HepG2 (cell line): ENCODE results near the gene CD101. TPM values are rescaled to one million over a fixed set of nuclear protein-coding genes. Genes with fewer than 3 reads are reported as not detected.

ENCODE experiments used
- ASH2L ChIP-seq: fragments of 300-600, 200-600 bp; sonication (generic); IDR thresholded peaks from 2 replicates; pipeline ENCODE4 v1.7.0; 2017; ENCODE audit warnings: low read depth, mild to moderate bottlenecking, moderate library complexity, mixed read lengths, low read length; ENCODE audit not compliant: insufficient read length
- CBFB ChIP-seq: sonication (generic); formaldehyde crosslinking; IDR thresholded peaks from 2 replicates; pipeline ENCODE4 v1.4.0; 2020; ENCODE audit warnings: missing genetic modification reagents
- NCOA5 ChIP-seq: sonication (generic); formaldehyde crosslinking; IDR thresholded peaks from 2 replicates; pipeline ENCODE4 v1.4.0; 2020; ENCODE audit warnings: missing genetic modification reagents
- NFIB ChIP-seq: sonication (generic); formaldehyde crosslinking; IDR thresholded peaks from 2 replicates; pipeline ENCODE4 v1.9.0; 2021; ENCODE audit warnings: missing genetic modification reagents, mild to moderate bottlenecking, borderline replicate concordance
- NFKB2 ChIP-seq: sonication (generic); formaldehyde crosslinking; IDR thresholded peaks from 2 replicates; pipeline ENCODE4 v1.4.0; 2020; ENCODE audit warnings: missing genetic modification reagents, borderline replicate concordance
- NRL ChIP-seq: sonication (generic); formaldehyde crosslinking; IDR thresholded peaks from 2 replicates; pipeline ENCODE4 v1.5.0; 2020; ENCODE audit warnings: missing genetic modification reagents, mild to moderate bottlenecking, moderate library complexity, borderline replicate concordance
- PRPF4 ChIP-seq: fragments of 200-400 bp; formaldehyde crosslinking; IDR thresholded peaks from 2 replicates; pipeline ENCODE4 v1.6.1; 2016; ENCODE audit warnings: low read length, low read depth; ENCODE audit not compliant: poor library complexity, severe bottlenecking
- RFX3 ChIP-seq: IDR thresholded peaks from 2 replicates; pipeline ENCODE4 v1.6.1; 2016; ENCODE audit warnings: missing biosample characterization, missing genetic modification reagents
- SOX13 ChIP-seq, 3 experiments: fragments of 450-650 bp in 1 of 3; sonication (generic) in 1 of 3; formaldehyde crosslinking in 1 of 3; IDR thresholded peaks in 2 of 3; conservative IDR thresholded peaks in 1 of 3; 2 replicates each; pipeline versions ENCODE4 v1.5.0 to v1.6.1; 2016 to 2020; ENCODE audit warnings: antibody characterized with exemption in 1 of 3, mild to moderate bottlenecking in 1 of 3, missing compliant biosample characterization in 1 of 3, missing genetic modification reagents in 1 of 3, moderate library complexity in 1 of 3
- SP140L ChIP-seq: sonication (generic); formaldehyde crosslinking; IDR thresholded peaks from 2 replicates; pipeline ENCODE4 v1.4.0; 2020; ENCODE audit warnings: missing genetic modification reagents, borderline replicate concordance
- TBX3 ChIP-seq: fragments of 450-650 bp; IDR thresholded peaks from 2 replicates; pipeline ENCODE4 v1.6.1; 2017; ENCODE audit warnings: antibody characterized with exemption, mild to moderate bottlenecking, inconsistent platforms, borderline replicate concordance
- ZBTB42 ChIP-seq: sonication (generic); formaldehyde crosslinking; IDR thresholded peaks from 2 replicates; pipeline ENCODE4 v1.5.0; 2020; ENCODE audit warnings: mild to moderate bottlenecking, missing genetic modification reagents
- ZFP36L2 ChIP-seq: sonication (generic); formaldehyde crosslinking; IDR thresholded peaks from 2 replicates; pipeline ENCODE4 v1.4.0; 2020; ENCODE audit warnings: missing genetic modification reagents
- ZNF24 ChIP-seq: fragments of 450-650 bp; IDR thresholded peaks from 2 replicates; pipeline ENCODE4 v1.6.1; 2017; ENCODE audit warnings: antibody characterized with exemption, mild to moderate bottlenecking
- ZNF263 ChIP-seq: sonication (generic); formaldehyde crosslinking; IDR thresholded peaks from 2 replicates; pipeline ENCODE4 v1.4.0; 2020; ENCODE audit warnings: missing genetic modification reagents
- ZNF318 ChIP-seq: sonication (generic); formaldehyde crosslinking; IDR thresholded peaks from 2 replicates; pipeline ENCODE4 v1.4.0; 2020; ENCODE audit warnings: mild to moderate bottlenecking, missing genetic modification reagents
- ZNF326 ChIP-seq: sonication (generic); formaldehyde crosslinking; IDR thresholded peaks from 2 replicates; pipeline ENCODE4 v1.4.0; 2020; ENCODE audit warnings: missing genetic modification reagents, borderline replicate concordance
- ZNF644 ChIP-seq: IDR thresholded peaks from 2 replicates; pipeline ENCODE4 v1.6.1; 2016; ENCODE audit warnings: low read depth
- ZNF704 ChIP-seq: sonication (generic); formaldehyde crosslinking; IDR thresholded peaks from 2 replicates; pipeline ENCODE4 v1.8.1; 2023; ENCODE audit warnings: mild to moderate bottlenecking, inconsistent platforms, moderate library complexity, missing genetic modification reagents, borderline replicate concordance
- ZNF841 ChIP-seq: sonication (generic); formaldehyde crosslinking; IDR thresholded peaks from 2 replicates; pipeline ENCODE4 v1.8.1; 2023; ENCODE audit warnings: missing genetic modification reagents, borderline replicate concordance
- polyA plus RNA-seq, 8 experiments: library from polyadenylated mRNA; depleted of rRNA in 3 of 8; stranded (reverse) in 7 of 8; unstranded in 1 of 8; fragments of >200 nt; fragmentation: Illumina TruSeq in 4 of 8; extraction: Trizol in 4 of 8; gene quantifications; 2 replicates each; pipeline versions ENCODE4 v1.2.1 to v1.2.3, GENCODE V29; 2011 to 2016; ENCODE audit warnings: low read depth in 4 of 8, missing spikeins in 1 of 8, mixed read lengths in 1 of 8; ENCODE audit not compliant: insufficient read depth in 1 of 8
- total RNA-seq, 5 experiments: library from RNA; depleted of rRNA; stranded (reverse); fragments of >200 nt; fragmentation: Illumina TruSeq; extraction: Trizol; gene quantifications; 2 replicates each; pipeline ENCODE4 v1.2.3, GENCODE V29; 2016; ENCODE audit warnings: low read depth in 1 of 5

Gene CD101
- total and polyA plus RNA-seq, 2 of the 13 experiments (the other 11 are each of a cell fraction or from before 2014, with no cell fraction given) = 0.05 to 0.09 TPM

GRCh38 chr1:116982319-116983004 lies 19.1 kb upstream of the CD101 start (continued):
- TF ChIP-seq ZNF318 (CRISPR knock-in tag) (no peak), ZNF841 (no peak), SOX13 (IDR thresholded peaks at IDR 0.05) (no peak), SOX13 (CRISPR knock-in tag; conservative IDR thresholded peaks at IDR 0.05 in 1 of 2, IDR thresholded peaks at IDR 0.05 in 1 of 2) (peak in 1 of 2 experiments; percentile 38; a peak in 1 of 4 replicates), ZNF24 (no peak), NCOA5 (CRISPR knock-in tag) (no peak), CBFB (no peak), NFKB2 (no peak), ZNF644 (CRISPR knock-in tag) (no peak; the same call in 1 of the 2 replicates), TBX3 (no peak), ZFP36L2 (CRISPR knock-in tag) (no peak), ZNF326 (no peak), PRPF4 (no peak), ZNF704 (CRISPR knock-in tag) (no peak), NRL (CRISPR knock-in tag) (0 out of 2 replicates have a peak, but pooled peaks have one; percentile 19), ZNF263 (CRISPR knock-in tag) (no peak), ZBTB42 (CRISPR knock-in tag) (no peak), NFIB (CRISPR knock-in tag) (no peak), RFX3 (CRISPR knock-in tag) (no peak), ASH2L (no peak), SP140L (CRISPR knock-in tag) (no peak)
